WI38 (cell line): ENCODE data around the gene MED4.
"Not testable (repeated sequence)": the region's sequence is repeated elsewhere in the genome, so short reads cannot be mapped to it uniquely, and the experiment has no call there.

Experiments used
- H3K4me3 ChIP-seq: 2 replicates; pipeline ENCODE4 v1.5.1; 2011; ENCODE audit warnings: low read depth, mild to moderate bottlenecking, control low read depth, low read length
- CTCF ChIP-seq: IDR thresholded peaks from 2 replicates; pipeline ENCODE4 v1.5.1; 2012; ENCODE audit warnings: low read depth, mild to moderate bottlenecking, control low read depth, low read length

MED4 gene

DNA sequence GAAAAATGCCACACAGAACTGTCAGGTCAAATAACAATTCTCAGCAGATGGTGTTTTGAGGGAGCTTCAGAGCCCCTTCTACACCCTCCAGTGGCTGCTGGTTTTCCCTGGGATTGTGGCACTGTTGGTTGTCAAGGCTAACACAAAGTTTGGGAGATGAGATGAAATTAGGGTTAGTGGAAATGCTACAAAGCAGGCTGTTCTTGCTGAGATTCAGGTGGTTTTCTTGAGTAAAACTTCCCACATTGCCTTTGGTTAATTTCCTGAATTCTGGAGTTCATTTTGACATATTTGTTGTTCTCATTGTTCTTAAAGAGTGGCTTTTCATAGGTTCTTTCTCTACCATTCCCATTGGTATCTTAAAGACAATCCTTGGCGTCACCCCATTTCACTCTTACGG is 22.1 kb downstream of the MED4 start:
- TF ChIP-seq CTCF = no peak

GRCh38 chr13:48072304-48072703 is 22.6 kb downstream of the MED4 start:
- TF ChIP-seq CTCF = no peak
- no peak overlapping the region for H3K4me3 ChIP-seq

More for the DNA sequence above, 22.1 kb downstream of the MED4 start:
- no peak overlapping the region for H3K4me3 ChIP-seq

GRCh38 chr13:48070942-48071341 is 24.0 kb downstream of the MED4 start:
- no peak overlapping the region for H3K4me3 ChIP-seq
- TF ChIP-seq CTCF = no peak

DNA sequence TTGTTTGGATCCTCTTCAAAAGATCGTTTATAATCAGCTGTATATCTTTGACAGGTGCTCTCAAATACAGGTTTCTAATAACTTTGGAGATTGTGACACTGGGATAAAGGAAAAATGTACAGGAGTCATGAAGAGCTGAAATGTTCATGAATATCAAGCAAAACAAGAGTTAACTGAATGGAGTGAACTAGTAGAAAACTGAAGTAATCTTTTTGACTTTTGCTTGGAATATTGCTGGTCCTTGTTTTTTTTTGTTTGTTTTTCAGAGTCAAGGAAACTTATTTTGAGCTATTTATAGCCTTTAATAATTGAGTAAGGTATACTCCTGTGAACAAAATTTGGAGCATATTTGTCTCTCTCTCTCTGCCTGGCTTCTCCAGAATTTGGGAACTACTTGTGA is 25.3 kb downstream of the MED4 start:
- H3K4me3 ChIP-seq = no peak overlapping the region
- TF ChIP-seq CTCF = no peak

GRCh38 chr13:48068952-48069351 is 26.0 kb downstream of the MED4 start:
- H3K4me3 ChIP-seq = no peak overlapping the region
- TF ChIP-seq CTCF = no peak

GRCh38 chr13:48068036-48068435 is 26.9 kb downstream of the MED4 start:
- no peak overlapping the region for H3K4me3 ChIP-seq
- TF ChIP-seq CTCF = no peak

GRCh38 chr13:48066310-48066989 is 28.5 kb downstream of the MED4 start:
- no peak for TF ChIP-seq CTCF

DNA sequence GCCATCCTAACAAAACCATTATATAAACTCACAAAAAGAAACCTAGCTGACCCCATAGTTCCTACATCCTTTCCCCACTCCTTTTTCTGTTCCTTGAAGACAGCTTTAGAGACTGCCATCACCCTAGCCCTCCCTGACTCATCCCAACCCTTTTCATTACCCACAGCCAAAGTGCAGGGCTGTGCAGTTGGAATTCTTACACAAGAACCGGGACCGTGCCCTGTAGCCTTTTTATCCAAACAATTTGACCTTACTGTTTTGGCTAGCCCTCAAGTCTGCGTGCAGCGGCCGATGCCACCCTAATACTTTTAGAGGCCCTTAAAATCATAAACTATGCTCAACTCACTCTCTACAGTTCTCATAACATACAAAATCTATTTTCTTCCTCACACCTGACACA is 35.0 kb downstream of the MED4 start:
- not testable (repeated sequence) for H3K4me3 ChIP-seq

More at GRCh38 chr13:48066310-48066989, 28.5 kb downstream of the MED4 start:
- no peak overlapping the region for H3K4me3 ChIP-seq

DNA sequence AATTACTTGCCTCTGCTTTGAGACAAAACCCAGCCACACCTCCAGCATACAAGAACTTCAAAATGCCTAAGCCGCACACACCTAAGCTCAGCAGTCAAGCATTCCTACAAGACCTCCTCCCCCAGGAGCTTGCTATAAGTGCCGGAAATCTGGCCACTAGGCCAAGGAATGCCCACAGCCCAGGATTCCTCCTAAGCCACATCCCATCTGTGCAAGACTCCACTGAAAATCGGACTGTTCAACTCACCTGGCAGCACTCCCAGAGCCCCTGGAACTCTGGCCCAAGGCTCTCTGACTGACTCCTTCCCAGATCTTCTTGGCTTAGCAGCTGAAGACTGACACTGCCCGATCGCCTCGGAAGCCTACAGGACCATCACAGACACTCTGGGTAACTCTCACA is 36.4 kb downstream of the MED4 start:
- H3K4me3 ChIP-seq = not testable (repeated sequence)
